Astrocyte of the cerebellum (primary cell): Measurements from ENCODE around the gene HOXB8.

Source experiments
- DNase-seq: peaks from one replicate; pipeline ENCODE4 v3.0.0-alpha.2; 2011; ENCODE audit warnings: low read depth
- H3K4me3 ChIP-seq: 2 replicates; pipeline ENCODE4 v1.5.1; 2011; ENCODE audit warnings: mild to moderate bottlenecking, low read depth, low read length, moderate library complexity
- in situ Hi-C: cut with HindIII; loops from 2 replicates; pipeline ENCODE4 v1.10.0; 2017; ENCODE audit warnings: low sequenced_read_pairs
- TF ChIP-seq, protein P1 (sequence below): IDR thresholded peaks from 2 replicates; pipeline ENCODE4 v1.5.1; 2012; ENCODE audit warnings: low read length, low read depth, moderate library complexity, mild to moderate bottlenecking; ENCODE audit errors: missing control alignments

The HOXB8 gene

DNA sequence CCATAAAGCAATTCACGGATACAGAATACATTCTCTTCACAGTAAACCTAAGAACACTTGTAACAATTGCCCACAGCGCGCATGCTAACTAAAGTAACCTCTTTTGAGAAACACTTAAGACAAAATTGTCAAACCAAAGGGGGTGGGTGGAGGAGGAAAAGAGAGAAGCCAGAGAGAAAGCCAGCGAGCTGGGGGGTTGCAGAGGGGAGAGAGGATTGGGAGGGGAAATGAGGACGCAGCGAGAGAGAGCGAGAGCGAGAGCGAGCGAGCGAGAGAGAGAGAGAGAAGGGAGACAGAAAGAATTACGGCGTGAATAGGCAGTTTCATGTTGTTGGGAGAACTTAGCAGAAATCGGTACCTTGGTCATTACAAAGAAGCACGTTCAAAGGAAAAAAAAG, 2.6 kb downstream of the HOXB8 start:
- TF ChIP-seq, protein P1, sequence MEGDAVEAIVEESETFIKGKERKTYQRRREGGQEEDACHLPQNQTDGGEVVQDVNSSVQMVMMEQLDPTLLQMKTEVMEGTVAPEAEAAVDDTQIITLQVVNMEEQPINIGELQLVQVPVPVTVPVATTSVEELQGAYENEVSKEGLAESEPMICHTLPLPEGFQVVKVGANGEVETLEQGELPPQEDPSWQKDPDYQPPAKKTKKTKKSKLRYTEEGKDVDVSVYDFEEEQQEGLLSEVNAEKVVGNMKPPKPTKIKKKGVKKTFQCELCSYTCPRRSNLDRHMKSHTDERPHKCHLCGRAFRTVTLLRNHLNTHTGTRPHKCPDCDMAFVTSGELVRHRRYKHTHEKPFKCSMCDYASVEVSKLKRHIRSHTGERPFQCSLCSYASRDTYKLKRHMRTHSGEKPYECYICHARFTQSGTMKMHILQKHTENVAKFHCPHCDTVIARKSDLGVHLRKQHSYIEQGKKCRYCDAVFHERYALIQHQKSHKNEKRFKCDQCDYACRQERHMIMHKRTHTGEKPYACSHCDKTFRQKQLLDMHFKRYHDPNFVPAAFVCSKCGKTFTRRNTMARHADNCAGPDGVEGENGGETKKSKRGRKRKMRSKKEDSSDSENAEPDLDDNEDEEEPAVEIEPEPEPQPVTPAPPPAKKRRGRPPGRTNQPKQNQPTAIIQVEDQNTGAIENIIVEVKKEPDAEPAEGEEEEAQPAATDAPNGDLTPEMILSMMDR, result no peak
- in situ Hi-C loops, result no loop called here
- DNase-seq, result no peak
- H3K4me3 ChIP-seq, result no peak overlapping the region

DNA sequence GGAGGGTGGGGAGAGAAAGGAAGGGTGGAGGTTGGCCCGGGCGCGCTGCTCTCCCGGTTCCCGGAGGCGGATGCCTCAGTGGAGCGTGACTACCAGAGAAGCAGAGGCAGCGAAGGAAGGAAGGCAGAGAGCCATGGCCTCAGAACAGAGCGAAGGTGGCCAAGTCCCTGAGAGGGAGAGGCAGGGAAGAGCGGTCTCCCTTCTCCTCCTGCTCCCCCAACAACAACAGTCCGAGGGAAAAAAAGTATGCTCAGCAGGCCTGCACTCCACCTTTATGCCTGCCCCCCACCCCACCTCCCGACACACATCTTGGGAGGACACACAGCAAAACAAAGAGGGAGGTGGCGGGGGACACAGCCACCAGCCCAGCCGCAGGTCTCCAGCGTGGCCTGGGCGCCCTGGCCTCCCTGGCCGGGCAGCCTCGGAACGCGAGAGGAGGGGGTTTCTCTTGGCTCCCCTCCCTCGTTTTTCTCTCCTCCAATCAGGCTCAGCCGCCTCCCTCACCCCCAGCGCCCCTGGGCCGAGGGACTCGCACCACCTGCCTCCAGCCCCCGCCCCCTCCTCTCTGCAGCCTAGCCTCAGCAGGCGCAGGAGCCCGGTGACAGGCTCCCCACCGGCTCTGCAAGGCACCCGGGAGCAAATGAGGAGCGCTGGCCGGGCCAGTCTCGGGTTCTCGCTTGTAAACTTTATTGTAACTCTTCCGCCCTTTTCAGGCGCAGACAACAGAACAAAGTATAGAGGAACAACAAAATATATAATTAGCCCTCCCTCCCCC, 3.2 kb downstream of the HOXB8 start:
- in situ Hi-C loops, result no loop called here
- H3K4me3 ChIP-seq, result no peak overlapping the region
- no peak for DNase-seq
- TF ChIP-seq, protein P1, result no peak

DNA sequence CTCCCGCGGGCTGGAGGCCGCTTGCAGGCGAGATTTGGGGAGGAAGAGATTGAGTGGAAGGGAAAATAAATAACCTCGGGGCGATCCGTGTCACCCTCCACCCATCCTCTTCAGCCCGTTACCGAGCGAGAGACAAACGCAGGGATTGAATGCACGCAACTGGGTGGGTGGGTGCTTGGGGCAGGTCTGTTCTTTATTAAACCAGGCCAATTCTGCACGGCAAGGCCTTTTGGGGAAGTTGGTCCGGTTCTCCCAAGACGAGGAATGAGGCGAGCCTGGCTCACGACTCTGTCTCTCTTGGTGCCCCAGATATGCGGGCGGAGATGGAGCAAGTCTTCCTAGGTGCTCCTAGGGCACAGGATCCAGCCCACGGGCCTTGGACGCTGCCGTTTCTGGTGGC, 3.9 kb downstream of the HOXB8 start:
- H3K4me3 ChIP-seq, result no peak overlapping the region
- TF ChIP-seq, protein P1, result no peak
- in situ Hi-C loops, result no loop called here
- DNase-seq, result no peak

DNA sequence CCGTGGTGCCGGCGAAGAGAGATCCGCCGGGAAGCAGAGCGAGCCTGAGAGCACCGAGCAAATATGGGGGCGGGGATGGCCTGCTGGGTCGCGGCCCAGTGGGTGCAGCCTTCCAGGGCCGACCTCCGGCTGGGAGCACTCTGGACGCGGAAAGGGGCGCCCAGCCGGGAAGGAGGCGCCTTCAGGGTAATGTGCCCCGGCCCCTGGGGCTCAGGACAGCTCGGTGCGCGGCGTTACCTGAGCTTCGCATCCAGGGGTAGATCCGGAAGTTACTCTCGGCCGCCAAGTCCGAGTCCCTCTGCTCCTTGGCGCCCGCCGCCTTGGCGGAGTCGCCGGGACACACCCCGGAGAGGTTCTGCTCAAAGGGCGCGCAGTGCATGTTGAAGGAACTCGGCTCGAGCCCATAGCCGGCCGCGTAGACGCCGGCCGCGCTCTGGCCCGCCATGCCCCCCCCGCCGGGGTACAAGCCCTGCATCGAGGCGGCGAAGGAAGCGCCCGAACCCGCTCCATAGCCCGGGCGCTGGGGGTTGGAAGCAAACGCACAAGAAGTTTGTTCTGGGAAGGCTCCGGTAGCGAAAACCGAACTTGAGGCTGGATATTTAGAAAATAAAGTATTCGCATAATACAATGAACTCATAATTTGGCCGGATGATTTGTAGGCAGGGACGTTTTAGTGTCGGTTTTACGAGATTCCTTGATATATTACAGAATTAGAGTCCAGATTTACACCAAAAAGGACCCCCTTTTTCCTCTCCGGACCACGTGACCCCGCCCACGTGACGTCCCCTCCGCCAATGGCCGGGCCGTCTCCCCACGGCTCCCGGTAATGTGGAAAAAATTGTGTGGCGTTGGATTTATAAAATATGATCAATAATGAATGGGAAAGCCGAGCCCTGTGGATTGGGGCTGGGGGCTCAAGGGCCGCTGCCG, 4.5 kb downstream of the HOXB8 start, which contains the start of gene HOXB7:
Gene HOXB7 (minus strand): TSS at position 736 of the 930 bp plus-strand sequence. CDS start 99 bp downstream, at position 637.
- in situ Hi-C loops, result no loop called here
- no peak for DNase-seq
- TF ChIP-seq, protein P1, result no peak
- H3K4me3 ChIP-seq, result peak within 1 kb of the TSS; percentile 26

DNA sequence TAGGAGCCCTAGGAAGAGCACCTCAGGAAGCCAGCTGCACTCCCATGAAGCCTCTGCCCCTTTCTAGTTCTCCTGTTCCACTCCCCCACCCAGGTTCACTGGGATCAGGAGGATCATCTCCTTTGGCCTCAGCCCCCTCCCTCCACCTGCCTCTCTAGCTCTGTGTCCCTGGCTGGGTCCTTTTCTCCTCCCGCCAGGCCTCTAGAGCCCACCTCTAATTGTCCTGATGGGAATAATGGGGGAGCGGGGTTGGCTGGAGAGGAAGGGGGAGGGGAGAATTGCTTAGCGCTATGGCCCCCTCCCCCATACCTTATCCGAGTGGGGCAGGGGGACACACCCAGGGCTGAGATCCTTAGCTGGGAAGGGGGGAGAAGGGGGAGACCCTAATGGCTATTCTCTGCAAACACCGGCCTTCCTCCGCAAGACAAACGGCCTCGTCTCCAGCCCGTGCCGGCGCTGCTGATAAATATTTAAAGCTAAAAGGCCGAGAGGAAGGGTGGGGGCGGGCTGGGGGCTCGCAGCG, 5.3 kb downstream of the HOXB8 start:
- in situ Hi-C loops, result no loop called here
- no peak for DNase-seq
- TF ChIP-seq, protein P1, result no peak
- H3K4me3 ChIP-seq, result no peak overlapping the region

DNA sequence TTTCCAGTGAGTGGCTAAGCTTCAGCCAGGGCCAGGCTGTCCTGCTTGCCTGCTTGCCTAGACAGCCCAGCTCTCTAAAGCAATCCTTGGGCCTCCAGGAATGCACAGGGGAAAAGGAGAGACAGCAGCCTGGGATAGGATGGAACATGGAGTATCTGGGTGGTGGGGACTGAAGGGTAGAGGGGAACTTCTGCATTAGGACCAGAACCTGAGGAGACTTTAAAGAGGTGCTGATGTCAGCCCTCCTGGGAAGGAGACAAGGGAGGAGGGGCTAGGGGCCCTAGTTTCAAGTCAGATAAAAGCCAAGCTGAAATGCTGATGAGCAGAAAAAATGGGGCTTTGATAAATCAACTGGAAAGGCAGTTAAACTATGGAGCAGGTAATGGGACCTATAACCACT, 6.1 kb downstream of the HOXB8 start:
- TF ChIP-seq, protein P1, result no peak
- in situ Hi-C loops, result no loop called here
- H3K4me3 ChIP-seq, result no peak overlapping the region
- DNase-seq, result no peak
